Keratinocyte (primary cell): ENCODE results near the gene RASSF1. TPM values are rescaled to one million over a fixed set of nuclear protein-coding genes. Genes with fewer than 3 reads are reported as not detected.
"Not testable (repeated sequence)": the region's sequence is repeated elsewhere in the genome, so short reads cannot be mapped to it uniquely, and the experiment has no call there.

ENCODE experiments used
- DNase-seq: peaks from one replicate; pipeline ENCODE4 v3.0.0-alpha.2; 2011; ENCODE audit warnings: low read depth, missing footprints, low spot score
- FAIRE-seq: peaks from 2 replicates; lab custom pipeline; 2011; peaks lifted over from hg19 to GRCh38; lab: Jason Lieb, UNC
- H2AFZ ChIP-seq: 2 replicates; pipeline ENCODE4 v1.6.0; 2012; ENCODE audit warnings: low read length, control low read depth, inconsistent platforms; ENCODE audit not compliant: control insufficient read depth
- H3K27ac ChIP-seq: 2 replicates; pipeline ENCODE4 v1.5.1; 2011; ENCODE audit warnings: low read length; ENCODE audit not compliant: control insufficient read depth, insufficient read depth
- H3K27me3 ChIP-seq: 3 replicates; pipeline ENCODE4 v1.6.0; 2011; ENCODE audit warnings: low read length; ENCODE audit not compliant: control insufficient read depth, insufficient read depth; ENCODE audit errors: extremely low read depth
- H3K36me3 ChIP-seq, 2 experiments: 2 replicates in 1 of 2; 3 replicates in 1 of 2; pipeline ENCODE4 v1.5.1; 2011; ENCODE audit warnings: low read length in 2 of 2, mild to moderate bottlenecking in 1 of 2; ENCODE audit not compliant: control insufficient read depth in 2 of 2, insufficient read depth in 2 of 2; ENCODE audit errors: extremely low read depth in 1 of 2
- H3K4me1 ChIP-seq: 3 replicates; pipeline ENCODE4 v1.5.1; 2011; ENCODE audit warnings: low read length; ENCODE audit not compliant: control insufficient read depth, insufficient read depth; ENCODE audit errors: extremely low read depth
- H3K4me2 ChIP-seq: 3 replicates; pipeline ENCODE4 v1.6.0; 2011; ENCODE audit warnings: low read depth, low read length; ENCODE audit not compliant: control insufficient read depth, insufficient read depth; ENCODE audit errors: extremely low read depth
- H3K4me3 ChIP-seq, 3 experiments: fragments of 200-600 bp in 1 of 3; sonication (generic) in 1 of 3; 2 replicates in 2 of 3; 3 replicates in 1 of 3; pipeline ENCODE4 v1.5.1; 2011 to 2016; ENCODE audit warnings: low read length in 3 of 3, mild to moderate bottlenecking in 3 of 3, control low read depth in 2 of 3, inconsistent platforms in 1 of 3, low read depth in 1 of 3, mixed read lengths in 1 of 3, mixed run types in 1 of 3, moderate library complexity in 1 of 3; ENCODE audit not compliant: control insufficient read depth in 2 of 3, insufficient read depth in 2 of 3; ENCODE audit errors: extremely low read depth in 1 of 3
- H3K79me2 ChIP-seq: 2 replicates; pipeline ENCODE4 v1.6.0; 2012; ENCODE audit warnings: low read length; ENCODE audit not compliant: control insufficient read depth, insufficient read depth
- H3K9ac ChIP-seq: 3 replicates; pipeline ENCODE4 v1.6.0; 2011; ENCODE audit warnings: low read length; ENCODE audit not compliant: control insufficient read depth, insufficient read depth; ENCODE audit errors: extremely low read depth
- H3K9me1 ChIP-seq: 3 replicates; pipeline ENCODE4 v1.6.0; 2011; ENCODE audit warnings: low read length; ENCODE audit not compliant: control insufficient read depth, insufficient read depth; ENCODE audit errors: extremely low read depth
- H3K9me3 ChIP-seq: 2 replicates; pipeline ENCODE4 v1.5.1; 2012; ENCODE audit warnings: low read depth, low read length; ENCODE audit not compliant: control insufficient read depth
- H4K20me1 ChIP-seq: 3 replicates; pipeline ENCODE4 v1.6.0; 2011; ENCODE audit warnings: low read length; ENCODE audit not compliant: control insufficient read depth, insufficient read depth; ENCODE audit errors: extremely low read depth
- EZH2 ChIP-seq: IDR thresholded peaks from one replicate; pipeline ENCODE4 v1.6.1; 2012; ENCODE audit warnings: inconsistent platforms, mild to moderate bottlenecking, low read length, moderate library complexity
- dilution Hi-C: fragments of 300-500 bp; cut with MboI; formaldehyde crosslinking; loops from one replicate; pipeline ENCODE4 v1.7.0; 2020; ENCODE audit warnings: low sequenced_read_pairs; ENCODE audit not compliant: extremely low pct_ligation_motif_present
- polyA plus RNA-seq, 5 experiments: library from polyadenylated mRNA; depleted of rRNA in 3 of 5; stranded (reverse) in 3 of 5; stranded (forward) in 1 of 5; unstranded in 1 of 5; fragments of >200 nt; gene quantifications; 1 replicate in 1 of 5; 2 replicates in 3 of 5; 3 replicates in 1 of 5; pipeline versions ENCODE4 v1.2.1 to v1.2.3, GENCODE V29; 2011 to 2012; ENCODE audit warnings: missing spikeins in 2 of 5, low read depth in 1 of 5, low replicate concordance in 1 of 5
- TF ChIP-seq, protein P1 (sequence below), 3 experiments: IDR thresholded peaks in 1 of 3; conservative IDR thresholded peaks in 1 of 3; optimal IDR thresholded peaks in 1 of 3; 2 replicates in 2 of 3; 3 replicates in 1 of 3; pipeline versions ENCODE3 to v1.5.1; 2011; ENCODE audit warnings: low read length in 3 of 3, mild to moderate bottlenecking in 3 of 3, moderate library complexity in 2 of 3, control low read depth in 1 of 3, inconsistent platforms in 1 of 3; ENCODE audit not compliant: insufficient read depth in 2 of 3; ENCODE audit errors: extremely low read depth in 1 of 3

The RASSF1 gene
- polyA plus RNA-seq, 1 donor (not counting 4 experiments of a cell fraction or from before 2014, with no cell fraction given): 28.5 TPM

DNA sequence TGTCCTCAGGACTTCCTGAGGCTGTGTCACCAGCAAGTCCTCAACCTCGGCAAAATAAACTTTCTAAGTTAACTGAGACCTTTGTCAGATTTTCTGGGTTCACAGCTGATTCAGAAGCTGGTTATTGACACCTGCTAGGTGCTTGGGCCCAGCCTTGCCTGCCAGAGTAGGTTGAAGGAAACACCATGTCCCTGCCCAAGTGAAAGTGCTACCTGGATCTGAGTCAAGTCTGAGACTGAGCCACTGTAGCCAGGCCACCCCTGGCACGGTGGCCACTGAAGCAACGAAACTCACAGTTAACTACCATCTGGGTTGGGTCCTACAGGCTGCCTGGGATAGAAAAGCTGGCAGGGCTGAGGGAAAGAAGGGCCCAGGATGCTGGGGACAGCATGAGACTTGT, 26.3 kb downstream of the RASSF1 start:
- H3K36me3 ChIP-seq: peaks cover 11 to 20% of the 10 kb centered on the region in 2 experiments
- H3K9me1 ChIP-seq: peaks cover 7% of the 10 kb centered on the region
- no peaks in the 10 kb centered on the region for H3K9me3 ChIP-seq
- H3K4me3 ChIP-seq: no peak overlapping the region
- dilution Hi-C loops: no loop called here
- H4K20me1 ChIP-seq: no peaks in the 10 kb centered on the region
- peaks cover 19% of the 10 kb centered on the region for H3K79me2 ChIP-seq
- H3K4me2 ChIP-seq: no peak overlapping the region
- H2AFZ ChIP-seq: no peak overlapping the region
- FAIRE-seq: no peak
- TF ChIP-seq, protein P1, sequence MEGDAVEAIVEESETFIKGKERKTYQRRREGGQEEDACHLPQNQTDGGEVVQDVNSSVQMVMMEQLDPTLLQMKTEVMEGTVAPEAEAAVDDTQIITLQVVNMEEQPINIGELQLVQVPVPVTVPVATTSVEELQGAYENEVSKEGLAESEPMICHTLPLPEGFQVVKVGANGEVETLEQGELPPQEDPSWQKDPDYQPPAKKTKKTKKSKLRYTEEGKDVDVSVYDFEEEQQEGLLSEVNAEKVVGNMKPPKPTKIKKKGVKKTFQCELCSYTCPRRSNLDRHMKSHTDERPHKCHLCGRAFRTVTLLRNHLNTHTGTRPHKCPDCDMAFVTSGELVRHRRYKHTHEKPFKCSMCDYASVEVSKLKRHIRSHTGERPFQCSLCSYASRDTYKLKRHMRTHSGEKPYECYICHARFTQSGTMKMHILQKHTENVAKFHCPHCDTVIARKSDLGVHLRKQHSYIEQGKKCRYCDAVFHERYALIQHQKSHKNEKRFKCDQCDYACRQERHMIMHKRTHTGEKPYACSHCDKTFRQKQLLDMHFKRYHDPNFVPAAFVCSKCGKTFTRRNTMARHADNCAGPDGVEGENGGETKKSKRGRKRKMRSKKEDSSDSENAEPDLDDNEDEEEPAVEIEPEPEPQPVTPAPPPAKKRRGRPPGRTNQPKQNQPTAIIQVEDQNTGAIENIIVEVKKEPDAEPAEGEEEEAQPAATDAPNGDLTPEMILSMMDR (optimal IDR thresholded peaks at IDR 0.05 in 1 of 3, IDR thresholded peaks at IDR 0.05 in 1 of 3, conservative IDR thresholded peaks at IDR 0.05 in 1 of 3; ENCODE audit: extremely low read depth in 1 of 3, insufficient read depth in 2 of 3, low read length in 3 of 3): no peak
- TF ChIP-seq EZH2: no peak
- DNase-seq: no peak
- H3K27me3 ChIP-seq: no peaks in the 10 kb centered on the region
- H3K4me1 ChIP-seq: peaks cover 45% of the 10 kb centered on the region
- no peak overlapping the region for H3K27ac ChIP-seq
- H3K9ac ChIP-seq: no peak overlapping the region

DNA sequence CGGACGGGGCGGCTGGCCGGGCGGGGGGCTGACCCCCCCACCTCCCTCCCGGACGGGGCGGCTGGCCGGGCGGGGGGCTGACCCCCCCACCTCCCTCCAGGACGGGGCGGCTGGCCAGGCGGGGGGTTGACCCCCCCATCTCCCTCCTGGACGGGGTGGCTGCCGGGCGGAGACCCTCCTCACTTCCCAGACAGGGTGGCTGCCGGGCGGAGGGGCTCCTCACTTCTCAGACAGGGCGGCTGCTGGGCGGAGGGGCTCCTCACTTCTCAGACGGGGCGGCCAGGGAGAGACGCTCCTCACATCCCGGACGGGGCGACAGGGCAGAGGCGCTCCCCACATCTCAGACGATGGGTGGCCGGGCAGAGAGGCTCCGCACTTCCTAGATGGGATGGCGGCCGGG, 28.6 kb downstream of the RASSF1 start:
- not testable (repeated sequence) for H3K27me3 ChIP-seq, H3K36me3 ChIP-seq

DNA sequence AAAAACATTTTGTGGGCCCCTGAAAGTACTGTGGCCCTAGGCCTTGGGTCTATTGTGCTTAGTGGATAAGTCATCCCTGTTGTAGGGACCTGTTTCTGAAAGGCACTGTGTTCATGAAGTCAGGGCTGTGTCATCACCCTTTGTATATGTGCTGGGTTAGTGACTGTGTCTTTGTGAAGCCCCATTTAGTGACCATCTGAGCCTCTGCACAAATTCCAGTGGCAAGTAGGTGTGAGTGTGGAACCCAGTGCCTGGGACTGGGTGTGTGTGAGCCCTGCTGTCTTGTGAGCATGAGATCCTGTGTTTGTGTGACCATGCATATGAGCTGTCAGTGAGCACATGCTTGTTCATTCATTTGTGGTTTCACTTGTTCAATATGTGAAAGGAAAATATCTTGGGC, 36.0 kb downstream of the RASSF1 start:
- FAIRE-seq: peak; percentile 79
- dilution Hi-C loops: no loop called here

More for the DNA sequence above, 28.6 kb downstream of the RASSF1 start:
- H3K9me3 ChIP-seq, FAIRE-seq, dilution Hi-C loops, H3K4me2 ChIP-seq, H3K9me1 ChIP-seq, H4K20me1 ChIP-seq, H2AFZ ChIP-seq, H3K27ac ChIP-seq, DNase-seq, H3K79me2 ChIP-seq: not testable (repeated sequence)
- H3K9ac ChIP-seq: peak overlapping the region; percentile 56
- H3K4me3 ChIP-seq: peak overlapping the region in 1 of 3 experiments; percentile 41
- H3K4me1 ChIP-seq: peaks cover 24% of the 10 kb centered on the region

More for the DNA sequence above, 36.0 kb downstream of the RASSF1 start:
- Histone ChIP-seq H2AFZ (no peak overlapping the region), H3K4me1 (peaks cover 33% of the 10 kb centered on the region), H3K4me3 (no peak overlapping the region), H4K20me1 (no peaks in the 10 kb centered on the region), H3K27me3 (no peaks in the 10 kb centered on the region), H3K9ac (peak overlapping the region; percentile 1), H3K79me2 (peaks cover 3% of the 10 kb centered on the region), H3K27ac (peak overlapping the region; percentile 73), H3K4me2 (no peak overlapping the region), H3K36me3 (no peaks in the 10 kb centered on the region), H3K9me3 (no peaks in the 10 kb centered on the region), H3K9me1 (peaks cover 2% of the 10 kb centered on the region)
- TF ChIP-seq, protein P1 (optimal IDR thresholded peaks at IDR 0.05 in 1 of 3, IDR thresholded peaks at IDR 0.05 in 1 of 3, conservative IDR thresholded peaks at IDR 0.05 in 1 of 3; ENCODE audit: extremely low read depth in 1 of 3, insufficient read depth in 2 of 3, low read length in 3 of 3): no peak
- TF ChIP-seq EZH2: no peak
- no peak for DNase-seq
